Measurements from ENCODE around the gene UGP2. TPM values are rescaled to one million over a fixed set of nuclear protein-coding genes. Genes with fewer than 3 reads are reported as not detected.

UGP2 gene
- polyA plus RNA-seq, 3 donors: 22.3 to 71.8 (median 49.9) TPM

DNA sequence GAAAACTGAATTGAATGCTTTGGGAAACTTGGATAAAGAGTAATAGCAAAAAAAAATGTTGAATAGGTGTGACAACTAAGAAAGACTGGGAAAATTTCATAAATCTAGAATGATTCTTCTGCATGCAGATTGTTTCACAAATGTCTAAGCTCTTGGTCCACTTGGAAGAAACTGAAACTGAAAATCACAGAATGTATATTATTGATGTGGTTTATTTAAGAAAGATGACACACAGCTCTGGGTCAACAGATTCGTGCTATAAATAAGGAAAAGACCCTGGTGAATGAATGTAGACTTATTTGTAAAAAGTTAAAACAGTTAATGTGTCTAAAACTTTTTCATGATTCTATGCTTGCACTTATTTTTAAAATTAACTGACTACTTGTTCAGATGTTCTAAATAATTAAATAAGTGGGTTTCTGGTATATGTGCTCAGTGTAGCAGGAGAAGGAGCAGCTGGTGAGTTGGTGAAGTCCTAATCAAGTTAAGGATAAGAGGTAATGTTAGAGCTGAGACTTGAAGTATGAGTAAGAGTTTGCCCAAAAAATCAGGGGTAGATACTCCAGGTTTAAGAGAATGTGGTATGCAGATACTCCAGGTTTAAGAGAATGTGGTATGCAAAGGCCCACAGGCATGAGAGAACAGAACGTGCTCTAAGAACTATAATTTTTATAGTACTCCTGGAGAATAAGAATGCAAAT is 24.5 kb downstream of the UGP2 start:
- H4K20me1 ChIP-seq (ENCODE audit: insufficient read depth, low read length): peaks cover 48% of the 10 kb centered on the region
- H3K27me3 ChIP-seq (ENCODE audit: control insufficient read depth in 2 of 2, insufficient read depth in 2 of 2, low read length in 2 of 2): no peaks in the 10 kb centered on the region
- Mint-ChIP-seq H3K4me1 (peaks cover 5% of the 10 kb centered on the region), H3K27ac (peak overlapping the region in 3 of 7 donors; percentile 17 to 40 (median 38)), H3K9me3 (no peaks in the 10 kb centered on the region), H3K36me3 (peaks cover 48 to 65% of the 10 kb centered on the region in 2 donors), H3K4me3 (no peak overlapping the region), H3K27me3 (ENCODE audit: low read depth in 3 of 3) (no peaks in the 10 kb centered on the region)
- H3K79me2 ChIP-seq (ENCODE audit: insufficient read depth, low read length): peaks cover 69% of the 10 kb centered on the region
- H3K9me3 ChIP-seq (replicated peaks in 1 of 2; ENCODE audit: control insufficient read depth in 1 of 2, insufficient read depth in 1 of 2, low read length in 2 of 2): no peaks in the 10 kb centered on the region
- peak overlapping the region in 1 of 2 donors; percentile 17 for H3K27ac ChIP-seq (ENCODE audit: low read depth in 1 of 2, low read length in 2 of 2)
- no peak for DNase-seq
- H3K4me3 ChIP-seq (replicated peaks in 1 of 3; ENCODE audit: low read depth in 2 of 3, low read length in 3 of 3): no peak overlapping the region
- intact Hi-C loops (cut with micrococcal nuclease): no loop called here
- H2AFZ ChIP-seq (ENCODE audit: insufficient read depth, low read depth, low read length, poor library complexity, severe bottlenecking): no peak overlapping the region
- no peak overlapping the region for H3K9ac ChIP-seq (ENCODE audit: insufficient read depth, low read length, poor library complexity, severe bottlenecking)
- TF ChIP-seq CTCF (IDR thresholded peaks at IDR 0.05): no peak
- peaks cover 58 to 89% of the 10 kb centered on the region in 2 donors for H3K36me3 ChIP-seq (replicated peaks in 1 of 2; ENCODE audit: control insufficient read depth in 1 of 2, insufficient read depth in 2 of 2, low read length in 2 of 2)
- no peaks in the 10 kb centered on the region for H3K4me1 ChIP-seq (ENCODE audit: control insufficient read depth in 1 of 2, insufficient read depth in 2 of 2, low read length in 2 of 2)
- WGBS (ENCODE audit: insufficient coverage): 100% methylated on average over 1 of the region's 2 CpGs
- no peak overlapping the region for H3K4me2 ChIP-seq (replicated peaks; ENCODE audit: extremely low read depth, low read length, poor library complexity, severe bottlenecking)

DNA sequence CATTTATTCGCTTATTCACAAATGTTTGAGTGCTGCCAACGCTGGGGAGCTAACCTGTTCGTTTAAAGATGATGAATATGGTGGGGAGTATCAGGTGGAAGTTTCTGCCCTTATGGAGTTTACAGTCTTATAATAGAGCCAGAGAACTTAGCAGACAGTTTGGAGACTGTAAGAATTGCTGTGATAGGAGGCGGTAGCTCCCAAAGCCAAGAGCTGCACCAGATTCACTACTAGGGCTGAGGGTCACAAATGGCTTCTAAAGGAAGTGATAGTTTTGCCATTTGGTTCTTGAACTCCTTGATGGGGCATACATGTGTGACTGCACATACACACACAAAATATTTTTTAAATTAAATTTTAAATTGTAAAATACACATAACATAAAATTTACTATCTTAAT is 29.0 kb downstream of the UGP2 start:
- Histone ChIP-seq H4K20me1 (ENCODE audit: insufficient read depth, low read length) (peaks cover 48% of the 10 kb centered on the region), H2AFZ (ENCODE audit: insufficient read depth, low read depth, low read length, poor library complexity, severe bottlenecking) (no peak overlapping the region), H3K4me2 (replicated peaks; ENCODE audit: extremely low read depth, low read length, poor library complexity, severe bottlenecking) (no peak overlapping the region), H3K79me2 (ENCODE audit: insufficient read depth, low read length) (peaks cover 84% of the 10 kb centered on the region), H3K9me3 (replicated peaks in 1 of 2; ENCODE audit: control insufficient read depth in 1 of 2, insufficient read depth in 1 of 2, low read length in 2 of 2) (no peaks in the 10 kb centered on the region), H3K9ac (ENCODE audit: insufficient read depth, low read length, poor library complexity, severe bottlenecking) (no peak overlapping the region), H3K36me3 (replicated peaks in 1 of 2; ENCODE audit: control insufficient read depth in 1 of 2, insufficient read depth in 2 of 2, low read length in 2 of 2) (peaks cover 34 to 87% of the 10 kb centered on the region in 2 donors), H3K4me3 (replicated peaks in 1 of 3; ENCODE audit: low read depth in 2 of 3, low read length in 3 of 3) (no peak overlapping the region), H3K27ac (ENCODE audit: low read depth in 1 of 2, low read length in 2 of 2) (no peak overlapping the region), H3K27me3 (ENCODE audit: control insufficient read depth in 2 of 2, insufficient read depth in 2 of 2, low read length in 2 of 2) (no peaks in the 10 kb centered on the region), H3K4me1 (ENCODE audit: control insufficient read depth in 1 of 2, insufficient read depth in 2 of 2, low read length in 2 of 2) (no peaks in the 10 kb centered on the region)
- Mint-ChIP-seq H3K4me3 (no peak overlapping the region), H3K27me3 (ENCODE audit: low read depth in 3 of 3) (no peaks in the 10 kb centered on the region), H3K27ac (peak overlapping the region in 1 of 7 donors; percentile 32), H3K4me1 (peaks cover 5% of the 10 kb centered on the region), H3K9me3 (no peaks in the 10 kb centered on the region), H3K36me3 (peaks cover 49 to 70% of the 10 kb centered on the region in 2 donors)
- TF ChIP-seq CTCF (IDR thresholded peaks at IDR 0.05): no peak
- intact Hi-C loops (cut with micrococcal nuclease): no loop called here
- 100% methylated on average over 4 of the region's 4 CpGs for WGBS (ENCODE audit: insufficient coverage)
- no peak for DNase-seq
